NT2/D1 (cell line): ENCODE measurements around the gene ZFYVE19.

ENCODE experiments used
- DNase-seq: peaks from one replicate; pipeline ENCODE4 v3.0.0-alpha.2; 2011; ENCODE audit warnings: low read depth, low spot score
- H3K27me3 ChIP-seq: 2 replicates; pipeline ENCODE4 v1.6.0; 2011; ENCODE audit warnings: mild to moderate bottlenecking; ENCODE audit not compliant: insufficient read length, insufficient read depth
- H3K36me3 ChIP-seq: 2 replicates; pipeline ENCODE4 v1.6.1; 2011; ENCODE audit warnings: mild to moderate bottlenecking, low read length, mixed read lengths; ENCODE audit not compliant: insufficient read depth, insufficient read length
- H3K4me1 ChIP-seq: 2 replicates; pipeline ENCODE4 v1.5.1; 2011; ENCODE audit not compliant: insufficient read depth, insufficient read length
- H3K4me3 ChIP-seq: 2 replicates; pipeline ENCODE4 v1.5.1; 2011; ENCODE audit warnings: low read depth; ENCODE audit not compliant: insufficient read length
- H3K9ac ChIP-seq: 2 replicates; pipeline ENCODE4 v1.6.0; 2011; ENCODE audit warnings: low read depth; ENCODE audit not compliant: insufficient read length
- H3K9me3 ChIP-seq: 2 replicates; pipeline ENCODE4 v1.5.1; 2011; ENCODE audit warnings: mild to moderate bottlenecking, low read length; ENCODE audit not compliant: insufficient read depth
- SUZ12 ChIP-seq: IDR thresholded peaks from 2 replicates; pipeline ENCODE4 v1.6.1; 2011; ENCODE audit not compliant: insufficient read length, insufficient read depth; ENCODE audit errors: extremely low read depth
- YY1 ChIP-seq: IDR thresholded peaks from 2 replicates; pipeline ENCODE4 v1.6.1; 2011; ENCODE audit not compliant: insufficient read length, insufficient read depth
- ZNF274 ChIP-seq: IDR thresholded peaks from 2 replicates; pipeline ENCODE4 v1.6.1; 2011; ENCODE audit warnings: mild to moderate bottlenecking, low read depth, low read length

The ZFYVE19 gene

GRCh38 chr15:40806672-40807027, 239 bp upstream of the ZFYVE19 start:
- DNase-seq = no peak
- Histone ChIP-seq H3K4me3 (peak overlapping the region; percentile 100), H3K36me3 (peaks cover 35% of the 10 kb centered on the region), H3K27me3 (no peaks in the 10 kb centered on the region), H3K9me3 (no peaks in the 10 kb centered on the region), H3K4me1 (peaks cover 3% of the 10 kb centered on the region), H3K9ac (peak overlapping the region; percentile 99)
- TF ChIP-seq YY1 (no peak), ZNF274 (no peak), SUZ12 (no peak)

GRCh38 chr15:40807888-40808461, 1.1 kb downstream of the ZFYVE19 start:
- TF ChIP-seq SUZ12 = no peak
- TF ChIP-seq YY1 = no peak
- TF ChIP-seq ZNF274 = no peak
- Histone ChIP-seq H3K9me3 (no peaks in the 10 kb centered on the region), H3K4me1 (peaks cover 3% of the 10 kb centered on the region), H3K36me3 (peaks cover 38% of the 10 kb centered on the region), H3K9ac (peak overlapping the region; percentile 85), H3K4me3 (peak overlapping the region; percentile 100), H3K27me3 (no peaks in the 10 kb centered on the region)
- no peak for DNase-seq

GRCh38 chr15:40808861-40809450, 2.1 kb downstream of the ZFYVE19 start:
- Histone ChIP-seq H3K4me3 (no peak overlapping the region), H3K9me3 (no peaks in the 10 kb centered on the region), H3K36me3 (peaks cover 39% of the 10 kb centered on the region), H3K4me1 (peaks cover 3% of the 10 kb centered on the region), H3K9ac (no peak overlapping the region), H3K27me3 (no peaks in the 10 kb centered on the region)
- no peak for DNase-seq
- no peak for TF ChIP-seq SUZ12
- TF ChIP-seq YY1 = no peak
- no peak for TF ChIP-seq ZNF274

- no peaks in the 10 kb centered on the region for H3K27me3 ChIP-seq
- no peaks in the 10 kb centered on the region for H3K9me3 ChIP-seq
- DNase-seq = no peak
- no peak for TF ChIP-seq SUZ12
- no peak for TF ChIP-seq ZNF274
- no peak for TF ChIP-seq YY1
- H3K9ac ChIP-seq = no peak overlapping the region
- no peak overlapping the region for H3K4me3 ChIP-seq
- H3K4me1 ChIP-seq = peaks cover 6% of the 10 kb centered on the region
- H3K36me3 ChIP-seq = peaks cover 49% of the 10 kb centered on the region
These were observed 6.0 kb downstream of the ZFYVE19 start for GRCh38 chr15:40812721-40813425.

GRCh38 chr15:40815042-40815698, 8.3 kb downstream of the ZFYVE19 start:
- TF ChIP-seq YY1 = no peak
- TF ChIP-seq SUZ12 = no peak
- TF ChIP-seq ZNF274 = no peak
- Histone ChIP-seq H3K9me3 (no peaks in the 10 kb centered on the region), H3K4me3 (no peak overlapping the region), H3K36me3 (peaks cover 42% of the 10 kb centered on the region), H3K4me1 (peaks cover 4% of the 10 kb centered on the region), H3K27me3 (no peaks in the 10 kb centered on the region), H3K9ac (no peak overlapping the region)
- DNase-seq = no peak

GRCh38 chr15:40819048-40819447, 12.2 kb downstream of the ZFYVE19 start:
- no peaks in the 10 kb centered on the region for H3K9me3 ChIP-seq

DNA sequence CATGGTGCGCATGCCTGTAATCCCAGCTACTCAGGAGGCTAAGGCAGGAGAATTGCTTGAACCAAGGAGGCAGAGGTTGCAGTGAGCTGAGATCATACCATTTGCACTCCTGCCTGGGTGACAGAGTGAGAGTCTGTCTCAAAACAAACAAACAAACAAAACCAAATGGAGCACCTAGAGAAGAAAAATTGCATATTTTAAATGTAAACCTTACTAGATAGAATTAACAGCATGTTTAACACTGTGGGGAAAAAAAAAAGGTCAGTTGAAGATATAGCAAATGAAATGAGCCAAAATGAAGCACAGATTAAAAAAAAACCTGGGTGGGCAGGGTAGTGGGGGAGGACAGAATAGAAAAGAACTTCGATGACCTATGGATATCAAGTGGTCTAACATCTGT, 14.3 kb downstream of the ZFYVE19 start:
- no peak for TF ChIP-seq SUZ12
- no peak for TF ChIP-seq ZNF274
- TF ChIP-seq YY1 = no peak
- Histone ChIP-seq H3K36me3 (no peaks in the 10 kb centered on the region), H3K4me1 (no peaks in the 10 kb centered on the region), H3K9ac (no peak overlapping the region), H3K4me3 (no peak overlapping the region), H3K27me3 (no peaks in the 10 kb centered on the region), H3K9me3 (no peaks in the 10 kb centered on the region)
- DNase-seq = no peak

More at GRCh38 chr15:40819048-40819447, 12.2 kb downstream of the ZFYVE19 start:
- Histone ChIP-seq H3K36me3 (peaks cover 13% of the 10 kb centered on the region), H3K4me3 (no peak overlapping the region), H3K4me1 (peaks cover 4% of the 10 kb centered on the region), H3K27me3 (no peaks in the 10 kb centered on the region), H3K9ac (no peak overlapping the region)
- TF ChIP-seq ZNF274 (no peak), YY1 (no peak), SUZ12 (no peak)
- no peak for DNase-seq
